B cell (primary cell): Measurements from ENCODE around the gene CST7.

Experiments used
- CTCF ChIP-seq: fragments of 200-600 bp; IDR thresholded peaks from one replicate; pipeline ENCODE4 v1.8.0; 2022; ENCODE audit warnings: antibody characterized with exemption, mild to moderate bottlenecking
- EZH2 ChIP-seq: IDR thresholded peaks from 2 replicates; pipeline ENCODE4 v1.6.1; 2012; ENCODE audit warnings: borderline replicate concordance, low read depth, mild to moderate bottlenecking, moderate library complexity, low read length; ENCODE audit not compliant: insufficient read depth, poor library complexity, severe bottlenecking

- TF ChIP-seq CTCF: no peak
- no peak for TF ChIP-seq EZH2
These were observed 56.2 kb downstream of the CST7 start for GRCh38 chr20:25005220-25005619.
